GM23338 (cell line): Measurements from ENCODE around the gene SPAG16. TPM values are rescaled to one million over a fixed set of nuclear protein-coding genes. Genes with fewer than 3 reads are reported as not detected.

Source experiments
- ATAC-seq: fragments of 200-7000 bp; cut with Tn5 transposase; 3 replicates; pipeline ENCODE4 v1.9.1; 2020
- DNase-seq: peaks from one replicate; pipeline ENCODE4 v3.0.0-alpha.2; 2015; ENCODE audit warnings: low spot score
- H2AFZ ChIP-seq: fragments of 200-600 bp; sonication (generic); 2 replicates; pipeline ENCODE4 v1.8.0; 2016; ENCODE audit warnings: antibody characterized with exemption, mild to moderate bottlenecking, moderate library complexity
- H3F3A ChIP-seq: fragments of 200-600 bp; sonication (generic); replicated peaks from 2 replicates; pipeline ENCODE4 v1.8.0; 2017; ENCODE audit warnings: antibody characterized with exemption, mixed run types, low read depth
- H3K27ac ChIP-seq: fragments of 200-600 bp; sonication (generic); 2 replicates; pipeline ENCODE4 v1.6.1; 2016; ENCODE audit warnings: low read depth
- H3K27me3 ChIP-seq: fragments of 200-600 bp; sonication (generic); 2 replicates; pipeline ENCODE4 v1.8.0; 2016; ENCODE audit warnings: mild to moderate bottlenecking, mixed run types, moderate library complexity; ENCODE audit not compliant: insufficient read depth
- H3K36me3 ChIP-seq: fragments of 200-600 bp; sonication (generic); 2 replicates; pipeline ENCODE4 v1.8.0; 2016; ENCODE audit warnings: mild to moderate bottlenecking; ENCODE audit not compliant: insufficient read depth
- H3K4me1 ChIP-seq: fragments of 200-600 bp; sonication (generic); 2 replicates; pipeline ENCODE4 v1.8.0; 2016; ENCODE audit warnings: mild to moderate bottlenecking, moderate library complexity; ENCODE audit not compliant: insufficient read depth
- H3K4me2 ChIP-seq: fragments of 200-600 bp; sonication (generic); 2 replicates; pipeline ENCODE4 v1.7.1; 2017; ENCODE audit warnings: mixed run types
- H3K4me3 ChIP-seq: fragments of 200-600 bp; sonication (generic); 2 replicates; pipeline ENCODE4 v1.6.1; 2016; ENCODE audit warnings: mixed run types
- H3K79me2 ChIP-seq: fragments of 200-600 bp; sonication (generic); replicated peaks from 2 replicates; pipeline ENCODE4 v1.8.0; 2017; ENCODE audit warnings: mild to moderate bottlenecking; ENCODE audit not compliant: insufficient read depth
- H3K9me2 ChIP-seq: fragments of 200-600 bp; sonication (generic); 2 replicates; pipeline ENCODE4 v1.8.0; 2017; ENCODE audit not compliant: insufficient read depth
- H4K20me1 ChIP-seq: fragments of 200-600 bp; sonication (generic); replicated peaks from 2 replicates; pipeline ENCODE4 v1.8.0; 2017; ENCODE audit warnings: mild to moderate bottlenecking; ENCODE audit not compliant: insufficient read depth
- H3K27ac Mint-ChIP-seq: 2 replicates; pipeline ENCODE4 v1.8.0; 2020; ENCODE audit warnings: inconsistent platforms, mild to moderate bottlenecking, moderate library complexity, mixed read lengths
- H3K27me3 Mint-ChIP-seq: 3 replicates; pipeline ENCODE4 v1.8.0; 2022; ENCODE audit warnings: low read depth, mild to moderate bottlenecking, moderate library complexity, mixed read lengths, inconsistent platforms; ENCODE audit not compliant: insufficient read depth, poor library complexity
- H3K36me3 Mint-ChIP-seq: 3 replicates; pipeline ENCODE4 v1.8.0; 2021; ENCODE audit warnings: low read depth, mild to moderate bottlenecking, inconsistent platforms, moderate library complexity, mixed read lengths
- H3K4me1 Mint-ChIP-seq: 3 replicates; pipeline ENCODE4 v1.8.0; 2020; ENCODE audit warnings: mild to moderate bottlenecking, inconsistent platforms, mixed read lengths
- H3K4me3 Mint-ChIP-seq: 3 replicates; pipeline ENCODE4 v1.8.0; 2021; ENCODE audit warnings: moderate library complexity, mild to moderate bottlenecking, inconsistent platforms, mixed read lengths
- H3K9me3 Mint-ChIP-seq: 3 replicates; pipeline ENCODE4 v1.8.0; 2020; ENCODE audit warnings: moderate library complexity, mild to moderate bottlenecking, inconsistent platforms, mixed read lengths
- CREB1 ChIP-seq: fragments of 250-450 bp; sonication (Bioruptor Pico); IDR thresholded peaks from 2 replicates; pipeline ENCODE4 v1.5.0; 2020; ENCODE audit warnings: low read depth, mild to moderate bottlenecking, moderate library complexity
- CTCF ChIP-seq, 2 experiments: fragments of 200-600 bp in 1 of 2; sonication (generic) in 1 of 2; conservative IDR thresholded peaks; 2 replicates each; pipeline versions ENCODE4 v1.5.1 to v1.6.1; 2016 to 2017; ENCODE audit warnings: antibody characterized with exemption in 2 of 2, low read depth in 2 of 2, mild to moderate bottlenecking in 2 of 2, moderate library complexity in 1 of 2
- ETS1 ChIP-seq: IDR thresholded peaks from 2 replicates; pipeline ENCODE4 v1.6.1; 2016; ENCODE audit warnings: antibody characterized with exemption
- EZH2phosphoT487 ChIP-seq: fragments of 200-600 bp; sonication (generic); IDR thresholded peaks from one replicate; pipeline ENCODE4 v1.8.1; 2018; ENCODE audit warnings: antibody characterized with exemption; ENCODE audit not compliant: unreplicated experiment
- JUNB ChIP-seq: IDR thresholded peaks from one replicate; pipeline ENCODE4 v1.6.1; 2016; ENCODE audit warnings: antibody characterized with exemption; ENCODE audit not compliant: unreplicated experiment
- NANOG ChIP-seq: IDR thresholded peaks from 2 replicates; pipeline ENCODE4 v1.6.1; 2016; ENCODE audit warnings: antibody characterized with exemption, borderline replicate concordance
- REST ChIP-seq: IDR thresholded peaks from one replicate; pipeline ENCODE4 v1.6.1; 2018; ENCODE audit warnings: antibody characterized with exemption; ENCODE audit not compliant: unreplicated experiment
- STAT1 ChIP-seq: IDR thresholded peaks from one replicate; pipeline ENCODE4 v1.6.1; 2016; ENCODE audit warnings: antibody characterized with exemption; ENCODE audit not compliant: unreplicated experiment
- ZNF114 ChIP-seq: fragments of 250-450 bp; sonication (Bioruptor Pico); IDR thresholded peaks from 2 replicates; pipeline ENCODE4 v1.5.0; 2020; ENCODE audit warnings: mild to moderate bottlenecking, moderate library complexity
- ZNF331 ChIP-seq: fragments of 250-450 bp; sonication (Bioruptor Pico); IDR thresholded peaks from 2 replicates; pipeline ENCODE4 v1.5.0; 2020; ENCODE audit warnings: low read depth, mild to moderate bottlenecking, moderate library complexity
- ZNF462 ChIP-seq: fragments of 250-450 bp; sonication (Bioruptor Pico); IDR thresholded peaks from 2 replicates; pipeline ENCODE4 v1.5.0; 2020; ENCODE audit warnings: mild to moderate bottlenecking, moderate library complexity
- polyA plus RNA-seq: library from polyadenylated mRNA; unstranded; fragments of >200 nt; fragmentation: Nextera tagmentation; extraction: Ambion mirVana; gene quantifications from 2 replicates; pipeline ENCODE4 v1.2.1, GENCODE V29; 2016
- total RNA-seq: library from RNA; depleted of rRNA; stranded (reverse); fragments of >200 nt; shearing (Covaris generic); gene quantifications from 2 replicates; pipeline ENCODE4 v1.2.3, GENCODE V29; 2014

The SPAG16 gene
- total and polyA plus RNA-seq, 2 experiments from 2014 or later: 19.7 to 47.8 TPM

- TF ChIP-seq CTCF (conservative IDR thresholded peaks at IDR 0.05; ENCODE audit: low read depth in 2 of 2): no peak
Measured at GRCh38 chr2:214382229-214382628, 1098.0 kb downstream of the SPAG16 start (continued).

- H3K79me2 ChIP-seq: no peaks in the 10 kb centered on the region
- ATAC-seq (no peak), DNase-seq (no peak)
- no peak overlapping the region for H3K4me2 ChIP-seq
- Mint-ChIP-seq H3K9me3 (no peaks in the 10 kb centered on the region), H3K4me3 (no peak overlapping the region), H3K36me3 (no peaks in the 10 kb centered on the region), H3K4me1 (no peaks in the 10 kb centered on the region), H3K27ac (no peak overlapping the region), H3K27me3 (no peaks in the 10 kb centered on the region)
- H4K20me1 ChIP-seq: no peaks in the 10 kb centered on the region
- no peaks in the 10 kb centered on the region; the same call in 1 of the 2 replicates for H3K9me2 ChIP-seq
- no peaks in the 10 kb centered on the region for H3F3A ChIP-seq
- H3K27me3 ChIP-seq: no peaks in the 10 kb centered on the region
- no peak overlapping the region for H3K4me3 ChIP-seq
- no peak overlapping the region for H2AFZ ChIP-seq
- TF ChIP-seq NANOG: no peak
- TF ChIP-seq REST: no peak
- no peak for TF ChIP-seq ZNF331
- TF ChIP-seq ZNF462 (CRISPR knock-in tag): no peak
- no peak for TF ChIP-seq JUNB
- TF ChIP-seq EZH2phosphoT487: no peak
- TF ChIP-seq CTCF (conservative IDR thresholded peaks at IDR 0.05; ENCODE audit: low read depth in 2 of 2): no peak
- no peak for TF ChIP-seq ZNF114 (CRISPR knock-in tag)
- no peak for TF ChIP-seq CREB1 (CRISPR knock-in tag)
- no peak for TF ChIP-seq ETS1
- no peak for TF ChIP-seq STAT1
- no peaks in the 10 kb centered on the region for H3K4me1 ChIP-seq
- H3K27ac ChIP-seq: no peak overlapping the region
- no peaks in the 10 kb centered on the region for H3K36me3 ChIP-seq
Measured at GRCh38 chr2:214386720-214387119, 1102.5 kb downstream of the SPAG16 start.
